DMS153 (cell line): Measurements from ENCODE around the gene CRAT.
A peak's percentile ranks its signal among the peaks of the same experiment; 100 is the strongest.

ENCODE experiments used
- DNase-seq: peaks from one replicate; lab custom pipeline; 2025; lab: John Stamatoyannopoulos, UW

CRAT gene

DNA sequence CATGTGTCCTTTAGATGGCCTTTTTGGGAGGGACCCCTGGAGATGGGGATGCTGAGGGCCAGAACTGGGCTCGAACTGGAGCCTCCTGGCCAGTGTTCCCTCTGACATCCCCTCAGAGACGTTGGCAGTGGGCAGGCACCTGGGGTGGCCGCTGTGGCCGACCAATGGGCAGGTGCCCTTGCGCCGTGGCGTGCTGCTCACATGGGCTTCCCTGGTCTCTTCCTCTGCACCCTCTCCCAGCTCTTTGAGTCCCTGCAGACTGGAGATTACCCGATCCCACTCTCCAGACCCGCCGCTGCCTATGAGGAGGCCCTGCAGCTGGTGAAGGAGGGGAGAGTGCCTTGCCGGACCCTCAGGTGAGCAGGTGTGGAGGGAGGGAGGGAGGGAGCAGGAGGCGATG, 49.6 kb downstream of the CRAT start:
- no peak for DNase-seq

DNA sequence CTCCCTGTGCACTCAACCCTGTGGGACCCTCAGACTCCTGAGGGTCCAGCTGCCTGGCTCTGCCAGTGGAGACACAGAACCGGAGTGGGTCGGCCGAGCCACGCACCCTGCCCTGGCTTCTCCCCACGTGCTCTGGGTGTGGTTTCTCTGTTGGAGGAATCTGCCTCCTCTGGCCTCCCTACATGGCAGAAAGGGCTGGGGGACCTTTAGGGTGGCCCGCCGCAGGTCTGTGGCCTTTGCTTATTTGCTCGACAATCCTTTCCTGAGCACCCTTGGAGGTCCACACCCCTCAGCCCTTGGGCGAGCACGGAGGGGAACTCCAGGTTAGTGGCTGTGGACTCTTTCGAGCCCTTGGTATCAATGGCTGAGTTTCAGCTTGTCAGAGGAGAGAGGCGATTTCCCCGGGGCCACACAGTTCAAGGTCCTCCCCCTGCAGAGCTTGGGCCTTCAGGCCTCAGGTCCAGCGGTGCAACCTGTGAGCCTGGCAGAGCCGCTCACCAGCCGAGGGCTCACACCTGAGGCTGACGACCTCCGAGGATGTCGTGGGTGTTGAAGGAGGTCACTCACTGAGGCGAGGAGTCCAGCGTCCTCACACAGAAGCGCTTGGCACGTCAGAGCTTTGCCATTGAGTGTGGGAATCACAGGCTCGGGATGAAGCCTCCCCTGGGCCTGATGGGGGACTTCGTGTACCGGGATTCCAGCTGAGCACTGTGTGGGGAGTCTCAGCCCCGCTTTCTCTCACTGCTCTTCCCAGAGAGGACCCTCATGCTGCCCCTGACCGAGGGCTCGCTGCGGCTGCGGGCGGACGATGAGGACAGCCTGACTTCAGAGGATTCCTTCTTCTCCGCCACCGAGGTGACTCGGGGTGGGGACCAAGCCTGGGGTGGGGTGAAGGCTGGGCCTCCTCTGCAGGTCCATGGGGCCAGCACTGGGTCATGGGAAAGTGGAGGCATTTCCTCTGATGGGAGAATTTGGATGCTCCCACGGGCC, 50.5 kb downstream of the CRAT start:
- DNase-seq: no peak

DNA sequence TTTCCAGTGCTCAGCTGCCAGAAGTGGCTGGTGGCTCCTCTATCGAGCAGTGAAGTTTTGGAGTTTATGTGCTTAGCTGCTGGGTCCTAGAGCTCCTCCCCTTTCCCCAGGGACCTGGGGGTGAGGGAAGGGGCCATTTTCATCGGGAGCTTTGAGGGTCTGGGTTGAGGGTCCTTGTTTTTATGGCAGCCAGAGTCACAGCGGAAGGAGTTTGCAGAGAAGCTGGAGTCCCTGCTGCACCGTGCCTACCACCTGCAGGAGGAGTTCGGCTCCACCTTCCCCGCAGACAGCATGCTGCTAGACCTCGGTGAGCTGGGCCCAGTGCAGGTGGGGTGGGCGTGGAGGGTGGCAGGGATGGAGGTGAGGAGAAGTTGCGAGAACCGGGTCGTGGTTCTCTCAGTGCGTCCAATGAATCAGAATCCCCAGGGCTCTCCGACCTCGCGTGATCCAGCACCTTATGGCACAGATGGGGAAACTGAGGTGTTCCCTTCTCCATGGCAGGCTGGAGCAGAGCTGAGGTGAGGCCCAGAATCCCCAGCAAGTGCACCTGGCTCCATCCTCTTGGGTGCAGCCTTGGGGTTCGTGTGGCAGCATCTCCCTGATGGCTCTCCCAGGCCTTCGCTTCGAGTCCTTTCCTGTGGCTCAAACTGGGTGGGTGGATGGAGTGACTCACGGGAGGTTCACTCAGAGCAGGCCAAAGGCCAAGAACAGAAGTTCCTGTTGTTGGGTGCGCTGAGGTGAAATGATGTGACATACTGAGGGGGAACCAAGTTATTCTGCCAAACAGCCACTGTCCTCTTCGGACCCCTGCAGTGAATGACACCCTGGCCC, 51.4 kb downstream of the CRAT start:
- no peak for DNase-seq

DNA sequence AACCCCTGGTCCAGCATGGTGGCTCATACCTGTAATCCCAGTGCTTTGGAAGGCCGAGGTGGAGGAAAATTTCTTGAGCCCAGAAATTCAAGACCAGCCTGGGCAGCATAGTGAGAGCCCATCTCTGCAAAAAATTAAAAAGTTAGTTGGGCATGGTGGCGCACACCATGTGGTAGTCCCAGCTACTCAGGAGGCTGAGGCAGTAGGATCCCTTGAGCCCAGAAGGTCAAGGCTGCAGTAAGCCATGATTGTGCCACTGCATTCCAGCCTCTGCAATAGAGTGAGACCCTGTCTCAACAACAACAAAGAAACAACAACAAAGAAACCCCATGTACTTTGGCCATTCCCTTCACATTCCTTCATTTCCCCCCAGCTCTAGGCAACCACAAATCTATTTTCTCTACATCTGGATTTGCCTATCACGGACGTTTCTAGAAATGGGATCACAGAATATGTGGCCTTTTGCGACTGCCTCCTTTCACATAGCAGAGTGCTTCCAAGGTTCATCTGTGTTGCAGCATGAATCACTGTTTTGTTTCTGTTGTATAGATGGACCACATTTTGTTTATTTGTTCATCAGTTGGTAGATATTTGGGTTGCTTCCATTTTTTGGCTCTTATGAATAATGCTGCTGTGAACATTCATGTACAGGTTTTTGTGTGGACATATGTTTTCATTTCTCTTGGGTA, 56.3 kb downstream of the CRAT start:
- no peak for DNase-seq

DNA sequence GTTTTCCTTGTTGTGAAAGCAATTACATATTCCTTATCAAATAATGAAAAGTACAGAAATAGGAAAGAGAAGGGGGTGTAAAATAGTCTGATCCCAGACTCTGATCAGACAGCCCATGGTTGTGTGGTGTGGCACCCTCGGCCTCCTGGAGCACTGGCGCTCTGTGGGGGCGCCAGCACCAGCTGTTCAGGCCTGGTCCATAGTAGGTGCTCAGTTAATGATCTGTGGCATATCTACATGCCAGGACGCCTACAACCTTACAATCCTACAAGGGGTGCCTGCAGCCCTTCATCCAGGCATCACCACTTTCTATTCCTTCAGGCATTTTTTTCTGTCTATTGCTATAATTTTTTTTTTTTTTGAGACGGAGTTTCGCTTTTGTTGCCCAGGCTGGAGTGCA, 57.6 kb downstream of the CRAT start:
- no peak for DNase-seq

DNA sequence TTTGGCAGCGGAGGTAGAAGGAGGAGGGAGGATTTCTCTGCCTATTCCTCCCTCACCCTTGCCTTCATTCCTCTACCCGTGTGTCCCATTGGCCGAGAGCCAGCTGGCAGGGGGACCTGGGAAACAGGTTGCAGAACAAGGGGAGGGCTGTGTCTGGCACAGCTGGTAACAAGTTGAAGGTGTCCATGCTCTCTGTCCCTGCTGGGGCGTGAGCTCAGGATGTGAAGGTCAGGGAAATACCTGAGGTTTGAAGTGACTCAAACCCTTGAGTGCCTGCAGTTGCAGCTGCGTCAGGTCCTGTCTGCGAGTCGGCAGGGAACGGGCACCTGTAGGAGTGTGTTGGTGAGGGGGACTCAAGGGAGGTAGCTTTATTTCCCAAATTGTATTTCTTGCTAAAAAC, 58.0 kb downstream of the CRAT start:
- DNase-seq: peak; percentile 11
